ENCODE results near the gene ZNF205. TPM values are rescaled to one million over a fixed set of nuclear protein-coding genes. Genes with fewer than 3 reads are reported as not detected.
A peak's percentile ranks its signal among the peaks of the same experiment; 100 is the strongest.

The ZNF205 gene
- total and polyA plus RNA-seq, 2 of the 13 experiments (the other 11 are each of a cell fraction or from before 2014, with no cell fraction given), result 5.8 to 10.2 TPM

- TF ChIP-seq SOX6 (IDR thresholded peaks at IDR 0.05) (no peak), SOX6 (CRISPR knock-in tag; IDR thresholded peaks at IDR 0.05) (peak; percentile 62), ZNF331 (CRISPR knock-in tag; IDR thresholded peaks at IDR 0.05) (peak; percentile 90), ZNF788 (CRISPR knock-in tag; IDR thresholded peaks at IDR 0.05; ENCODE audit: borderline replicate concordance) (peak; percentile 82; the same call in 1 of the 2 replicates), RFXAP (CRISPR knock-in tag; IDR thresholded peaks at IDR 0.05; ENCODE audit: borderline replicate concordance) (peak; percentile 50; the same call in 1 of the 2 replicates), MXD1 (CRISPR knock-in tag; IDR thresholded peaks at IDR 0.05) (no peak), ZFP90 (CRISPR knock-in tag; IDR thresholded peaks at IDR 0.05; ENCODE audit: borderline replicate concordance) (peak; percentile 68; the same call in 1 of the 2 replicates), ZBTB1 (CRISPR knock-in tag; IDR thresholded peaks at IDR 0.05; ENCODE audit: borderline replicate concordance) (no peak), NFKB2 (CRISPR knock-in tag; IDR thresholded peaks at IDR 0.05; ENCODE audit: borderline replicate concordance) (no peak; the same call in 1 of the 2 replicates), ZBTB43 (CRISPR knock-in tag; conservative IDR thresholded peaks at IDR 0.05) (no peak), CERS6 (CRISPR knock-in tag; IDR thresholded peaks at IDR 0.05) (no peak), HNF4G (IDR thresholded peaks at IDR 0.05; ENCODE audit: borderline replicate concordance, low read depth, low read length) (no peak), HNF4G (CRISPR knock-in tag; IDR thresholded peaks at IDR 0.05; ENCODE audit: borderline replicate concordance, low read depth) (0 out of 2 replicates have a peak, but pooled peaks have one; percentile 10), ZNF660 (CRISPR knock-in tag; IDR thresholded peaks at IDR 0.05; ENCODE audit: borderline replicate concordance, low read depth) (no peak), MBD4 (IDR thresholded peaks at IDR 0.05; ENCODE audit: borderline replicate concordance, low read length) (no peak), PHF8 (CRISPR knock-in tag; IDR thresholded peaks at IDR 0.05) (peak; percentile 39; the same call in 1 of the 2 replicates), FOXA3 (CRISPR knock-in tag; IDR thresholded peaks at IDR 0.05) (peak; percentile 68; the same call in 1 of the 2 replicates), TAF1 (CRISPR knock-in tag; IDR thresholded peaks at IDR 0.05) (no peak), TRAFD1 (CRISPR knock-in tag; IDR thresholded peaks at IDR 0.05; ENCODE audit: borderline replicate concordance) (0 out of 2 replicates have a peak, but pooled peaks have one; percentile 53), CEBPG (CRISPR knock-in tag; IDR thresholded peaks at IDR 0.05) (peak; percentile 46; the same call in 1 of the 2 replicates), ZNF414 (CRISPR knock-in tag; IDR thresholded peaks at IDR 0.05) (peak; percentile 42; the same call in 1 of the 2 replicates), TBP (CRISPR knock-in tag; IDR thresholded peaks at IDR 0.05) (no peak), MAFK (conservative IDR thresholded peaks at IDR 0.05 in 1 of 2, IDR thresholded peaks at IDR 0.05 in 1 of 2; ENCODE audit: low read length in 2 of 2) (peak in 1 of 2 experiments; percentile 1; a peak in 1 of 4 replicates), KAT2B (IDR thresholded peaks at IDR 0.05; ENCODE audit: borderline replicate concordance, low read depth, low read length) (no peak), ZNF225 (CRISPR knock-in tag; IDR thresholded peaks at IDR 0.05) (no peak), PCBP2 (optimal IDR thresholded peaks at IDR 0.05; ENCODE audit: low read depth, low read length, poor library complexity, severe bottlenecking) (no peak)
Measured at GRCh38 chr16:3152277-3152990, 40.0 kb downstream of the ZNF205 start (continued).

All from HepG2 (cell line).